Psoas muscle (tissue), 8 donors: ENCODE results near the gene ACACB. TPM values are rescaled to one million over a fixed set of nuclear protein-coding genes. Genes with fewer than 3 reads are reported as not detected.

ENCODE experiments used
- ATAC-seq, 4 donors: fragments of 200-7000 bp; cut with Tn5 transposase; one replicate each; pipeline ENCODE4 v1.9.1; 2020; ENCODE audit warnings: moderate library complexity in 3 of 4, mild to moderate bottlenecking in 2 of 4
- DNase-seq, 2 donors: peaks; one replicate each; pipeline ENCODE4 v3.0.0-alpha.2; 2020
- H3K27ac ChIP-seq: fragments of 200-600 bp; one replicate; pipeline ENCODE4 v1.8.0; 2022
- H3K27me3 ChIP-seq, 3 donors: fragments of 200-600 bp in 1 of 3; one replicate each; pipeline versions ENCODE4 v1.6.1 to v1.8.0; 2013 to 2022; ENCODE audit warnings: low read length in 2 of 3, mild to moderate bottlenecking in 2 of 3, moderate library complexity in 1 of 3; ENCODE audit not compliant: insufficient read depth in 3 of 3
- H3K36me3 ChIP-seq, 2 donors: fragments of 200-600 bp in 1 of 2; one replicate each; pipeline versions ENCODE4 v1.6.1 to v1.8.0; 2013 to 2022; ENCODE audit warnings: low read depth in 1 of 2, mild to moderate bottlenecking in 1 of 2, moderate library complexity in 1 of 2; ENCODE audit not compliant: insufficient read depth in 1 of 2
- H3K4me1 ChIP-seq: fragments of 200-600 bp; one replicate; pipeline ENCODE4 v1.8.0; 2022
- H3K4me3 ChIP-seq: fragments of 200-600 bp; one replicate; pipeline ENCODE4 v1.8.0; 2022; ENCODE audit warnings: mild to moderate bottlenecking
- H3K9me3 ChIP-seq: fragments of 200-600 bp; one replicate; pipeline ENCODE4 v1.8.0; 2022
- WGBS, 3 donors: extraction: QIAGEN DNeasy Blood & Tissue Kit; methylation state at CpG; one replicate each; pipeline versions ENCODE4 v1.1.6 to v1.1.7; 2013; 5-methylcytosine and 5-hydroxymethylcytosine counted together
- intact Hi-C, 2 donors: fragments of 100-400 bp; cut with DNase I; formaldehyde crosslinking; loops; one replicate each; pipeline versions ENCODE4 v1.11.0 to v1.14.2; 2022
- polyA plus RNA-seq, 3 donors: library from polyadenylated mRNA; stranded (reverse); fragments of 200-250 nt; gene quantifications; one replicate each; pipeline ENCODE4 v1.2.3, GENCODE V29; 2013
- total RNA-seq, 4 donors: library from RNA; stranded (reverse); fragmentation: NEBNext Ultra II Directional in 2 of 4; extraction: Animal tissue kit (Norgen Biotek cat#: 25700) in 2 of 4; gene quantifications; one replicate each; pipeline versions ENCODE4 v1.2.1 to v1.2.4, GENCODE V29; 2021 to 2023
- TF ChIP-seq, protein P1 (sequence below): fragments of 200-600 bp; IDR thresholded peaks from one replicate; pipeline ENCODE4 v1.8.0; 2022; ENCODE audit warnings: antibody characterized with exemption
- donor health status: healthy with polysubstance abuse.
- donor health status: DM: no; HTN: no; CAD: no; lungs with moderate emphysema.
- donor health status: Bipolar disorder and iron deficiency.
- donor health status: healthy.
- donor health status: DM: yes; HTN: yes; CAD: no.
- donor health status: DM: no; HTN: no; CAD: no.
- donor health status: DM: no; HTN: no; CAD: no.
- donor health status: DM: yes; HTN: yes; CAD: no.

The ACACB gene
- total and polyA plus RNA-seq, 7 donors = 27.0 to 503 (median 246) TPM

GRCh38 chr12:109270494-109270893, 154.1 kb downstream of the ACACB start:
- Histone ChIP-seq H3K9me3 (no peaks in the 10 kb centered on the region), H3K4me1 (no peaks in the 10 kb centered on the region), H3K36me3 (peaks cover 3 to 41% of the 10 kb centered on the region in 2 donors), H3K27me3 (no peaks in the 10 kb centered on the region), H3K27ac (no peak overlapping the region), H3K4me3 (no peak overlapping the region)
- intact Hi-C loops = loop anchor here in 1 of 2 donors (5.0 kb wide), 1 partner anchor 117 kb away; no protein-coding TSS in a partner anchor
- DNase-seq = no peak
- TF ChIP-seq, protein P1, sequence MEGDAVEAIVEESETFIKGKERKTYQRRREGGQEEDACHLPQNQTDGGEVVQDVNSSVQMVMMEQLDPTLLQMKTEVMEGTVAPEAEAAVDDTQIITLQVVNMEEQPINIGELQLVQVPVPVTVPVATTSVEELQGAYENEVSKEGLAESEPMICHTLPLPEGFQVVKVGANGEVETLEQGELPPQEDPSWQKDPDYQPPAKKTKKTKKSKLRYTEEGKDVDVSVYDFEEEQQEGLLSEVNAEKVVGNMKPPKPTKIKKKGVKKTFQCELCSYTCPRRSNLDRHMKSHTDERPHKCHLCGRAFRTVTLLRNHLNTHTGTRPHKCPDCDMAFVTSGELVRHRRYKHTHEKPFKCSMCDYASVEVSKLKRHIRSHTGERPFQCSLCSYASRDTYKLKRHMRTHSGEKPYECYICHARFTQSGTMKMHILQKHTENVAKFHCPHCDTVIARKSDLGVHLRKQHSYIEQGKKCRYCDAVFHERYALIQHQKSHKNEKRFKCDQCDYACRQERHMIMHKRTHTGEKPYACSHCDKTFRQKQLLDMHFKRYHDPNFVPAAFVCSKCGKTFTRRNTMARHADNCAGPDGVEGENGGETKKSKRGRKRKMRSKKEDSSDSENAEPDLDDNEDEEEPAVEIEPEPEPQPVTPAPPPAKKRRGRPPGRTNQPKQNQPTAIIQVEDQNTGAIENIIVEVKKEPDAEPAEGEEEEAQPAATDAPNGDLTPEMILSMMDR = no peak
- no peak for ATAC-seq
- WGBS, 3 donors = 0 to 30% (median 9%) methylated on average over 1 of the region's 1 CpG

GRCh38 chr12:109271418-109271817, 155.0 kb downstream of the ACACB start:
- 82 to 95% (median 84%) methylated on average over 3 of the region's 3 CpGs for WGBS, 3 donors
- TF ChIP-seq, protein P1 = no peak
- ATAC-seq = peak in 3 of 4 donors; percentile 1 to 7 (median 4)

GRCh38 chr12:109273354-109273753, 157.0 kb downstream of the ACACB start:
- Histone ChIP-seq H3K27me3 (no peaks in the 10 kb centered on the region), H3K36me3 (peaks cover 0 to 12% of the 10 kb centered on the region in 2 donors), H3K4me3 (no peak overlapping the region), H3K9me3 (no peaks in the 10 kb centered on the region), H3K4me1 (no peaks in the 10 kb centered on the region), H3K27ac (no peak overlapping the region)
- 24 to 30% (median 29%) methylated on average over 16 of the region's 16 CpGs for WGBS, 3 donors
- DNase-seq (no peak), ATAC-seq (peak in 3 of 4 donors; percentile 3 to 11 (median 4))
- TF ChIP-seq, protein P1 = no peak
- intact Hi-C loops = loop anchor here in 1 of 2 donors (5.0 kb wide), 1 partner anchor 114 kb away; no protein-coding TSS in a partner anchor

More at GRCh38 chr12:109271418-109271817, 155.0 kb downstream of the ACACB start:
- H3K9me3 ChIP-seq = no peaks in the 10 kb centered on the region
- intact Hi-C loops = loop anchor here in 1 of 2 donors (5.0 kb wide), 1 partner anchor 116 kb away; no protein-coding TSS in a partner anchor
- no peaks in the 10 kb centered on the region for H3K4me1 ChIP-seq
- peaks cover 0 to 31% of the 10 kb centered on the region in 2 donors for H3K36me3 ChIP-seq
- no peak overlapping the region for H3K4me3 ChIP-seq
- no peak overlapping the region for H3K27ac ChIP-seq
- DNase-seq = no peak
- no peaks in the 10 kb centered on the region for H3K27me3 ChIP-seq

DNA sequence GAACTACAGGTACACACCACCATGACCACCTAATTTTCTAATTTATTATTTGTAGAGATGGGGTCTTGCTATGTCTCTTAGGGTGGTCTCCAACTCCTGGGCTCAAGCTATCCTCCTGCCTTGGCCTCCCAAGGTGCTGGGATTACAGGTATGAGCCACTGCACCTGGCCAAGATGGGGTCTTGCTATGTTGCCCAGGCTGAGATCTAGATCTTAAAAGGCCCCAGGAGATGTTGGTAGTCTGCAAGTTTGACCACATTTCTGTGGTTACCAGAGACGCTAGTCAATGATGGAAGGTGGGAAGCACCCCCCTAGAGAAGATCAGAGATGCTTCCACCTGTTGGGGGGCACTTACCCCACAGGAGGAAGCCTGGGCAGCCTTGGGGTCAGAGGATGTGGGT, 158.0 kb downstream of the ACACB start:
- ATAC-seq (no peak), DNase-seq (no peak)
- no peaks in the 10 kb centered on the region for H3K27me3 ChIP-seq
- no peaks in the 10 kb centered on the region for H3K9me3 ChIP-seq
- no peaks in the 10 kb centered on the region for H3K4me1 ChIP-seq
- 53 to 87% (median 86%) methylated on average over 1 of the region's 1 CpG for WGBS, 3 donors
- no peak overlapping the region for H3K4me3 ChIP-seq
- intact Hi-C loops = loop anchor here in 1 of 2 donors (5.0 kb wide), 1 partner anchor 113 kb away; no protein-coding TSS in a partner anchor
- TF ChIP-seq, protein P1 = no peak
- H3K36me3 ChIP-seq = peaks cover 0 to 2% of the 10 kb centered on the region in 2 donors
- H3K27ac ChIP-seq = no peak overlapping the region

- no peak overlapping the region for H3K4me3 ChIP-seq
- H3K9me3 ChIP-seq = no peaks in the 10 kb centered on the region
- no peaks in the 10 kb centered on the region for H3K36me3 ChIP-seq
- 72 to 82% (median 79%) methylated on average over 4 of the region's 4 CpGs for WGBS, 3 donors
- intact Hi-C loops = no loop called here
- no peak for ATAC-seq
- H3K27me3 ChIP-seq = no peaks in the 10 kb centered on the region
- no peaks in the 10 kb centered on the region for H3K4me1 ChIP-seq
- no peak overlapping the region for H3K27ac ChIP-seq
- TF ChIP-seq, protein P1 = no peak
- no peak for DNase-seq
Observed at GRCh38 chr12:109275173-109275572, 158.8 kb downstream of the ACACB start.
